ENCODE data around the gene CXCL1.

The CXCL1 gene

GRCh38 chr4:73843369-73843768 lies 25.8 kb upstream of the CXCL1 start:
- no peaks in the 10 kb centered on the region for H3K4me1 ChIP-seq (ENCODE audit: insufficient read depth, insufficient read length)
- no peak for DNase-seq (ENCODE audit: low read depth, low spot score)
- H3K9me3 ChIP-seq (ENCODE audit: insufficient read depth, low read length), result no peaks in the 10 kb centered on the region
- no peak overlapping the region for H3K4me3 ChIP-seq (ENCODE audit: insufficient read length, low read depth)
- no peaks in the 10 kb centered on the region for H3K36me3 ChIP-seq (ENCODE audit: insufficient read depth, insufficient read length, low read length)
- H3K9ac ChIP-seq (ENCODE audit: insufficient read length, low read depth), result no peak overlapping the region
- H3K27me3 ChIP-seq (ENCODE audit: insufficient read depth, insufficient read length), result no peaks in the 10 kb centered on the region
- TF ChIP-seq SUZ12 (IDR thresholded peaks at IDR 0.05; ENCODE audit: extremely low read depth, insufficient read depth, insufficient read length), result no peak
- no peak for TF ChIP-seq ZNF274 (IDR thresholded peaks at IDR 0.05; ENCODE audit: low read depth, low read length)
- TF ChIP-seq YY1 (IDR thresholded peaks at IDR 0.05; ENCODE audit: insufficient read depth, insufficient read length), result no peak

GRCh38 chr4:73844345-73844744 lies 24.8 kb upstream of the CXCL1 start:
- Histone ChIP-seq H3K27me3 (ENCODE audit: insufficient read depth, insufficient read length) (no peaks in the 10 kb centered on the region), H3K9me3 (ENCODE audit: insufficient read depth, low read length) (no peaks in the 10 kb centered on the region), H3K4me1 (ENCODE audit: insufficient read depth, insufficient read length) (no peaks in the 10 kb centered on the region), H3K9ac (ENCODE audit: insufficient read length, low read depth) (no peak overlapping the region), H3K36me3 (ENCODE audit: insufficient read depth, insufficient read length, low read length) (no peaks in the 10 kb centered on the region), H3K4me3 (ENCODE audit: insufficient read length, low read depth) (no peak overlapping the region)
- DNase-seq (ENCODE audit: low read depth, low spot score), result no peak
- TF ChIP-seq ZNF274 (IDR thresholded peaks at IDR 0.05; ENCODE audit: low read depth, low read length) (no peak), YY1 (IDR thresholded peaks at IDR 0.05; ENCODE audit: insufficient read depth, insufficient read length) (no peak), SUZ12 (IDR thresholded peaks at IDR 0.05; ENCODE audit: extremely low read depth, insufficient read depth, insufficient read length) (no peak)

- no peak overlapping the region for H3K4me3 ChIP-seq (ENCODE audit: insufficient read length, low read depth)
- DNase-seq (ENCODE audit: low read depth, low spot score), result no peak
- H3K36me3 ChIP-seq (ENCODE audit: insufficient read depth, insufficient read length, low read length), result no peaks in the 10 kb centered on the region
- H3K4me1 ChIP-seq (ENCODE audit: insufficient read depth, insufficient read length), result no peaks in the 10 kb centered on the region
- no peak overlapping the region for H3K9ac ChIP-seq (ENCODE audit: insufficient read length, low read depth)
- TF ChIP-seq ZNF274 (IDR thresholded peaks at IDR 0.05; ENCODE audit: low read depth, low read length) (no peak), YY1 (IDR thresholded peaks at IDR 0.05; ENCODE audit: insufficient read depth, insufficient read length) (no peak)
- no peaks in the 10 kb centered on the region for H3K9me3 ChIP-seq (ENCODE audit: insufficient read depth, low read length)
- H3K27me3 ChIP-seq (ENCODE audit: insufficient read depth, insufficient read length), result no peaks in the 10 kb centered on the region
Observed at GRCh38 chr4:73844806-73845205, 24.4 kb upstream of the CXCL1 start.

GRCh38 chr4:73847526-73848182 lies 21.5 kb upstream of the CXCL1 start:
- H3K9ac ChIP-seq (ENCODE audit: insufficient read length, low read depth), result no peak overlapping the region
- no peaks in the 10 kb centered on the region for H3K36me3 ChIP-seq (ENCODE audit: insufficient read depth, insufficient read length, low read length)
- H3K9me3 ChIP-seq (ENCODE audit: insufficient read depth, low read length), result no peaks in the 10 kb centered on the region
- H3K4me3 ChIP-seq (ENCODE audit: insufficient read length, low read depth), result no peak overlapping the region
- no peaks in the 10 kb centered on the region for H3K27me3 ChIP-seq (ENCODE audit: insufficient read depth, insufficient read length)
- no peak for DNase-seq (ENCODE audit: low read depth, low spot score)
- no peak for TF ChIP-seq SUZ12 (IDR thresholded peaks at IDR 0.05; ENCODE audit: extremely low read depth, insufficient read depth, insufficient read length)
- no peak for TF ChIP-seq ZNF274 (IDR thresholded peaks at IDR 0.05; ENCODE audit: low read depth, low read length)
- TF ChIP-seq YY1 (IDR thresholded peaks at IDR 0.05; ENCODE audit: insufficient read depth, insufficient read length), result no peak
- H3K4me1 ChIP-seq (ENCODE audit: insufficient read depth, insufficient read length), result no peaks in the 10 kb centered on the region

- H3K27me3 ChIP-seq (ENCODE audit: insufficient read depth, insufficient read length), result no peaks in the 10 kb centered on the region
- H3K4me3 ChIP-seq (ENCODE audit: insufficient read length, low read depth), result no peak overlapping the region
- no peak for TF ChIP-seq YY1 (IDR thresholded peaks at IDR 0.05; ENCODE audit: insufficient read depth, insufficient read length)
- TF ChIP-seq ZNF274 (IDR thresholded peaks at IDR 0.05; ENCODE audit: low read depth, low read length), result no peak
- no peak for TF ChIP-seq SUZ12 (IDR thresholded peaks at IDR 0.05; ENCODE audit: extremely low read depth, insufficient read depth, insufficient read length)
- no peaks in the 10 kb centered on the region for H3K9me3 ChIP-seq (ENCODE audit: insufficient read depth, low read length)
- H3K36me3 ChIP-seq (ENCODE audit: insufficient read depth, insufficient read length, low read length), result no peaks in the 10 kb centered on the region
- no peak for DNase-seq (ENCODE audit: low read depth, low spot score)
- H3K4me1 ChIP-seq (ENCODE audit: insufficient read depth, insufficient read length), result no peaks in the 10 kb centered on the region
- no peak overlapping the region for H3K9ac ChIP-seq (ENCODE audit: insufficient read length, low read depth)
Observed at GRCh38 chr4:73848183-73848777, 20.9 kb upstream of the CXCL1 start.

GRCh38 chr4:73850261-73850970 lies 18.8 kb upstream of the CXCL1 start:
- H3K9me3 ChIP-seq (ENCODE audit: insufficient read depth, low read length), result no peaks in the 10 kb centered on the region
- DNase-seq (ENCODE audit: low read depth, low spot score), result no peak
- H3K4me3 ChIP-seq (ENCODE audit: insufficient read length, low read depth), result no peak overlapping the region
- no peaks in the 10 kb centered on the region for H3K4me1 ChIP-seq (ENCODE audit: insufficient read depth, insufficient read length)
- no peak overlapping the region for H3K9ac ChIP-seq (ENCODE audit: insufficient read length, low read depth)
- TF ChIP-seq SUZ12 (IDR thresholded peaks at IDR 0.05; ENCODE audit: extremely low read depth, insufficient read depth, insufficient read length) (no peak), YY1 (IDR thresholded peaks at IDR 0.05; ENCODE audit: insufficient read depth, insufficient read length) (no peak), ZNF274 (IDR thresholded peaks at IDR 0.05; ENCODE audit: low read depth, low read length) (no peak)
- no peaks in the 10 kb centered on the region for H3K36me3 ChIP-seq (ENCODE audit: insufficient read depth, insufficient read length, low read length)
- H3K27me3 ChIP-seq (ENCODE audit: insufficient read depth, insufficient read length), result no peaks in the 10 kb centered on the region

GRCh38 chr4:73851293-73851692 lies 17.9 kb upstream of the CXCL1 start:
- Histone ChIP-seq H3K9ac (ENCODE audit: insufficient read length, low read depth) (no peak overlapping the region), H3K36me3 (ENCODE audit: insufficient read depth, insufficient read length, low read length) (no peaks in the 10 kb centered on the region), H3K4me3 (ENCODE audit: insufficient read length, low read depth) (no peak overlapping the region), H3K4me1 (ENCODE audit: insufficient read depth, insufficient read length) (no peaks in the 10 kb centered on the region), H3K9me3 (ENCODE audit: insufficient read depth, low read length) (no peaks in the 10 kb centered on the region), H3K27me3 (ENCODE audit: insufficient read depth, insufficient read length) (no peaks in the 10 kb centered on the region)
- TF ChIP-seq SUZ12 (IDR thresholded peaks at IDR 0.05; ENCODE audit: extremely low read depth, insufficient read depth, insufficient read length) (no peak), YY1 (IDR thresholded peaks at IDR 0.05; ENCODE audit: insufficient read depth, insufficient read length) (no peak), ZNF274 (IDR thresholded peaks at IDR 0.05; ENCODE audit: low read depth, low read length) (no peak)
- DNase-seq (ENCODE audit: low read depth, low spot score), result no peak
